Uterus (tissue), 4 donors: Measurements from ENCODE around the gene AP1AR. TPM values are rescaled to one million over a fixed set of nuclear protein-coding genes. Genes with fewer than 3 reads are reported as not detected.

Experiments
- DNase-seq, 2 donors: peaks; one replicate each; pipeline ENCODE4 v3.0.0-alpha.2; 2019 to 2020
- H3K27ac ChIP-seq, 2 donors: fragments of 200-600 bp; sonication (generic); 1 replicate in 1 of 2; 2 replicates in 1 of 2; pipeline ENCODE4 v1.5.1; 2016 to 2018
- H3K27me3 ChIP-seq, 2 donors: fragments of 200-600 bp; sonication (generic); one replicate each; pipeline ENCODE4 v1.5.1; 2018 to 2019; ENCODE audit warnings: control low read depth in 1 of 2
- H3K36me3 ChIP-seq, 2 donors: fragments of 200-600 bp; sonication (generic); one replicate each; pipeline ENCODE4 v1.5.1; 2019; ENCODE audit warnings: control low read depth in 1 of 2
- H3K4me1 ChIP-seq, 2 donors: fragments of 200-600 bp; sonication (generic); one replicate each; pipeline ENCODE4 v1.5.1; 2018 to 2019; ENCODE audit warnings: control low read depth in 1 of 2
- H3K4me3 ChIP-seq, 2 donors: fragments of 200-600 bp; sonication (generic); 1 replicate in 1 of 2; 2 replicates in 1 of 2; pipeline ENCODE4 v1.5.1; 2018 to 2019; ENCODE audit warnings: mild to moderate bottlenecking in 1 of 2
- H3K9me3 ChIP-seq, 2 donors: fragments of 200-600 bp; sonication (generic); one replicate each; pipeline ENCODE4 v1.5.1; 2019; ENCODE audit warnings: control low read depth in 1 of 2
- POLR2A ChIP-seq, 2 donors: fragments of 450-650 bp; IDR thresholded peaks; one replicate each; pipeline ENCODE4 v1.6.1; 2016; ENCODE audit warnings: antibody characterized with exemption in 2 of 2, mild to moderate bottlenecking in 1 of 2, moderate library complexity in 1 of 2
- intact Hi-C: fragments of 100-400 bp; cut with DNase I; formaldehyde crosslinking; loops from one replicate; pipeline ENCODE4 v1.15.1; 2023; ENCODE audit warnings: low total_unique reads
- total RNA-seq, 4 donors: library from RNA; depleted of rRNA in 3 of 4; stranded (reverse); fragments of >200 nt in 3 of 4; gene quantifications; one replicate each; pipeline versions ENCODE4 v1.1.0 to v1.2.4, GENCODE V29; 2014 to 2023
- TF ChIP-seq, protein P1 (sequence below), 4 experiments: fragments of 200-600 bp in 2 of 4; fragments of 450-650 bp in 2 of 4; sonication (generic) in 2 of 4; IDR thresholded peaks; one replicate each; pipeline ENCODE4 v1.5.1; 2016 to 2019; ENCODE audit warnings: antibody characterized with exemption in 4 of 4, mild to moderate bottlenecking in 2 of 4, moderate library complexity in 1 of 4
- donor health status: DM: yes; HTN: yes; CAD: no.

The AP1AR gene
- total RNA-seq, 4 donors from 2014 or later: 2.3 to 37.7 (median 17.6) TPM

GRCh38 chr4:112185740-112186670 lies 45.6 kb upstream of the AP1AR start:
- Histone ChIP-seq H3K36me3 (no peaks in the 10 kb centered on the region), H3K27ac (no peak overlapping the region), H3K4me3 (no peak overlapping the region), H3K9me3 (no peaks in the 10 kb centered on the region), H3K27me3 (no peaks in the 10 kb centered on the region), H3K4me1 (no peaks in the 10 kb centered on the region)
- TF ChIP-seq POLR2A (IDR thresholded peaks at IDR 0.05): no peak
- TF ChIP-seq, protein P1, sequence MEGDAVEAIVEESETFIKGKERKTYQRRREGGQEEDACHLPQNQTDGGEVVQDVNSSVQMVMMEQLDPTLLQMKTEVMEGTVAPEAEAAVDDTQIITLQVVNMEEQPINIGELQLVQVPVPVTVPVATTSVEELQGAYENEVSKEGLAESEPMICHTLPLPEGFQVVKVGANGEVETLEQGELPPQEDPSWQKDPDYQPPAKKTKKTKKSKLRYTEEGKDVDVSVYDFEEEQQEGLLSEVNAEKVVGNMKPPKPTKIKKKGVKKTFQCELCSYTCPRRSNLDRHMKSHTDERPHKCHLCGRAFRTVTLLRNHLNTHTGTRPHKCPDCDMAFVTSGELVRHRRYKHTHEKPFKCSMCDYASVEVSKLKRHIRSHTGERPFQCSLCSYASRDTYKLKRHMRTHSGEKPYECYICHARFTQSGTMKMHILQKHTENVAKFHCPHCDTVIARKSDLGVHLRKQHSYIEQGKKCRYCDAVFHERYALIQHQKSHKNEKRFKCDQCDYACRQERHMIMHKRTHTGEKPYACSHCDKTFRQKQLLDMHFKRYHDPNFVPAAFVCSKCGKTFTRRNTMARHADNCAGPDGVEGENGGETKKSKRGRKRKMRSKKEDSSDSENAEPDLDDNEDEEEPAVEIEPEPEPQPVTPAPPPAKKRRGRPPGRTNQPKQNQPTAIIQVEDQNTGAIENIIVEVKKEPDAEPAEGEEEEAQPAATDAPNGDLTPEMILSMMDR (IDR thresholded peaks at IDR 0.05): no peak
- intact Hi-C loops: no loop called here
- DNase-seq: no peak

DNA sequence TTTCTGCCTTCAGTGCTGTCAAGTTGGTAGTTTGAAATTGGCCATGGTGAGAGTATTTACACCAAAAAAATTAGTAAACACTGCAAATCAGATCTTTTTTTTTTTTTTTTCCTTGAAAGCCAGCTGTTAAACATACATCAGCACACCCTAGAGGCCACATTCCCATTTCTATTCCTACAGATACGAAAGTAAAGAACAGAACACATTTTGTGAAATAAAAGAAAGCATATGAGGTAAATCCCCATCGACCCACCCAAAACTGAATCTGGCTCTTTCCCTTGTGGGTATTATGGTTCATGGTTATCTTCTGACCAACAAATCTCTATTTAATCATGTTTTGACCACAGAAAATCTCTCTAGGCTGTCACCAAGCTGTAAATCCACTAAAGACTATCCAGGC lies 41.8 kb upstream of the AP1AR start:
- Histone ChIP-seq H3K4me3 (no peak overlapping the region), H3K27me3 (no peaks in the 10 kb centered on the region)
- TF ChIP-seq POLR2A (IDR thresholded peaks at IDR 0.05): no peak
- TF ChIP-seq, protein P1 (IDR thresholded peaks at IDR 0.05): no peak

GRCh38 chr4:112190684-112191083 lies 40.9 kb upstream of the AP1AR start:
- intact Hi-C loops: no loop called here
- no peak for DNase-seq
- Histone ChIP-seq H3K27me3 (no peaks in the 10 kb centered on the region), H3K4me3 (no peak overlapping the region), H3K4me1 (no peaks in the 10 kb centered on the region), H3K36me3 (no peaks in the 10 kb centered on the region), H3K9me3 (no peaks in the 10 kb centered on the region), H3K27ac (no peak overlapping the region)
- TF ChIP-seq, protein P1 (IDR thresholded peaks at IDR 0.05): no peak
- no peak for TF ChIP-seq POLR2A (IDR thresholded peaks at IDR 0.05)

More for the DNA sequence above, 41.8 kb upstream of the AP1AR start:
- intact Hi-C loops: no loop called here
- Histone ChIP-seq H3K27ac (no peak overlapping the region), H3K4me1 (no peaks in the 10 kb centered on the region), H3K36me3 (no peaks in the 10 kb centered on the region), H3K9me3 (no peaks in the 10 kb centered on the region)
- no peak for DNase-seq

- TF ChIP-seq, protein P1 (IDR thresholded peaks at IDR 0.05): no peak
- no peak for TF ChIP-seq POLR2A (IDR thresholded peaks at IDR 0.05)
Measured at GRCh38 chr4:112196461-112196860, 35.1 kb upstream of the AP1AR start.

DNA sequence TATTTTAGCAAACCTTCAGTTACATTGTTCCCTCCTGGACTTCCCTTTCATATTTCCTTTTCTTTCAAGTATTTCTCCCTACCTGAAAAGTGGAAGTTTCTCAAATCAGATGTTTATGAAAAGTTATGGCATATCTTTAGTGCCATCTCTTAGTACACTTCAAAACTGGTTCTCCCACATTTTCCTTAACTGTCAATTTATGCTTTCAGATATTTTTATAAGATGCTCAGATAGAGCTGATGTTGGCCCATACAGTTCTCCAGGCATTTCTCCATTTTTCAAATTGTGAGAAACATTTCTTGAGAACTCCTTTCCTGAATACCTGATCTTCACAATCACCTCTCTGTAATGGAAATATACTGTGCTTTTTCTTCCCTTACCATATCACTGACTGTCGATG lies 32.5 kb upstream of the AP1AR start:
- intact Hi-C loops: no loop called here
- no peak for DNase-seq
- Histone ChIP-seq H3K27ac (no peak overlapping the region), H3K27me3 (no peaks in the 10 kb centered on the region), H3K9me3 (no peaks in the 10 kb centered on the region), H3K4me3 (no peak overlapping the region), H3K4me1 (no peaks in the 10 kb centered on the region), H3K36me3 (no peaks in the 10 kb centered on the region)
- no peak for TF ChIP-seq POLR2A (IDR thresholded peaks at IDR 0.05)
- TF ChIP-seq, protein P1 (IDR thresholded peaks at IDR 0.05): no peak

More at GRCh38 chr4:112196461-112196860, 35.1 kb upstream of the AP1AR start:
- H3K27ac ChIP-seq: no peak overlapping the region
- no peaks in the 10 kb centered on the region for H3K27me3 ChIP-seq
- no peaks in the 10 kb centered on the region for H3K36me3 ChIP-seq
- no peak overlapping the region for H3K4me3 ChIP-seq
- intact Hi-C loops: no loop called here
- DNase-seq: no peak
- H3K9me3 ChIP-seq: no peaks in the 10 kb centered on the region
- H3K4me1 ChIP-seq: no peaks in the 10 kb centered on the region
